Vagina (tissue), 2 donors: ENCODE results near the gene RAB6A. TPM values are rescaled to one million over a fixed set of nuclear protein-coding genes. Genes with fewer than 3 reads are reported as not detected.
A peak's percentile ranks its signal among the peaks of the same experiment; 100 is the strongest.

Experiments used
- DNase-seq, 2 donors: peaks; one replicate each; pipeline ENCODE4 v3.0.0-alpha.2; 2017; ENCODE audit errors: extremely low spot score in 2 of 2
- H3K27ac ChIP-seq: fragments of 200-600 bp; sonication (generic); one replicate; pipeline ENCODE4 v1.5.1; 2019
- H3K27me3 ChIP-seq: fragments of 200-600 bp; sonication (generic); one replicate; pipeline ENCODE4 v1.5.1; 2019
- H3K36me3 ChIP-seq, 2 donors: fragments of 200-600 bp; sonication (generic); one replicate each; pipeline ENCODE4 v1.5.1; 2017 to 2019
- H3K4me1 ChIP-seq: fragments of 200-600 bp; sonication (generic); one replicate; pipeline ENCODE4 v1.5.1; 2019
- H3K4me3 ChIP-seq, 2 donors: fragments of 200-600 bp; sonication (generic); 1 replicate in 1 of 2; 2 replicates in 1 of 2; pipeline ENCODE4 v1.5.1; 2016 to 2019
- H3K9me3 ChIP-seq: fragments of 200-600 bp; sonication (generic); one replicate; pipeline ENCODE4 v1.5.1; 2019
- POLR2A ChIP-seq, 2 donors: fragments of 450-650 bp; IDR thresholded peaks; one replicate each; pipeline ENCODE4 v1.6.1; 2017; ENCODE audit warnings: antibody characterized with exemption in 2 of 2, mild to moderate bottlenecking in 2 of 2, moderate library complexity in 2 of 2
- POLR2AphosphoS5 ChIP-seq, 2 donors: sonication (generic); formaldehyde crosslinking; IDR thresholded peaks; one replicate each; pipeline ENCODE4 v1.9.0; 2017; ENCODE audit warnings: antibody characterized with exemption in 2 of 2, mild to moderate bottlenecking in 2 of 2, low read depth in 1 of 2; ENCODE audit not compliant: insufficient read depth in 1 of 2
- intact Hi-C: fragments of 100-400 bp; cut with DNase I; formaldehyde crosslinking; loops from one replicate; pipeline ENCODE4 v1.15.1; 2023
- total RNA-seq: library from RNA; depleted of rRNA; stranded (reverse); fragments of >200 nt; gene quantifications from one replicate; pipeline ENCODE4 v1.2.3, GENCODE V29; 2016
- TF ChIP-seq, protein P1 (sequence below), 3 experiments: fragments of 450-650 bp in 2 of 3; fragments of 200-600 bp in 1 of 3; sonication (generic) in 1 of 3; IDR thresholded peaks; one replicate each; pipeline ENCODE4 v1.5.1; 2017 to 2019; ENCODE audit warnings: antibody characterized with exemption in 3 of 3, mild to moderate bottlenecking in 2 of 3, moderate library complexity in 2 of 3

Gene RAB6A
- total RNA-seq, 1 donor from 2014 or later = 148 TPM

DNA sequence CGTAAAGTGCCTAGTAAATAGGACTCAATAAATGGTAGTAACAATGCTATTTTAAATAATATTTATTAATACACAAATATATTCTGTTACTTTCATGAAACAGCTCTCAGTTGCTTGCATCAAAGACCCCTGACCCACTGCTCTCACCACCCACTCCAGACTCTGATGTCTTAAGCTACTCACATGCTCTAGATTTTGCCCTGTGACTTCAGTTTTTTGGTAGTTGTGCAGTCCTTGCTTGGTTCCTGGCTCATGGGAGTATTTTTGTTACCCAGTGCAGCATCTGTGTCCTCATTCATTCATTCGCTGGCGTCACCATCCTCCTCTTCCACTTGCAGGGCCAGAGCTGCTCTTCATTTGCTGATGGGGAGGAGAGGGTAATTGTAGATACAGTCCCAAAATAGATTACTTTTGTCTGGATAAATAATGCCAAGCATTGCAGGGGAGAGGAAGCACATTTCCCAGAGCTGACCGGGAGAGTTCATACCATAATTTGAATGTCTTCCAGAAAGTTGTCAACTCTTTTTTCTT, 39.5 kb upstream of the RAB6A start:
- no peak for DNase-seq
- intact Hi-C loops = no loop called here
- no peak overlapping the region for H3K27ac ChIP-seq
- no peaks in the 10 kb centered on the region for H3K9me3 ChIP-seq
- TF ChIP-seq, protein P1, sequence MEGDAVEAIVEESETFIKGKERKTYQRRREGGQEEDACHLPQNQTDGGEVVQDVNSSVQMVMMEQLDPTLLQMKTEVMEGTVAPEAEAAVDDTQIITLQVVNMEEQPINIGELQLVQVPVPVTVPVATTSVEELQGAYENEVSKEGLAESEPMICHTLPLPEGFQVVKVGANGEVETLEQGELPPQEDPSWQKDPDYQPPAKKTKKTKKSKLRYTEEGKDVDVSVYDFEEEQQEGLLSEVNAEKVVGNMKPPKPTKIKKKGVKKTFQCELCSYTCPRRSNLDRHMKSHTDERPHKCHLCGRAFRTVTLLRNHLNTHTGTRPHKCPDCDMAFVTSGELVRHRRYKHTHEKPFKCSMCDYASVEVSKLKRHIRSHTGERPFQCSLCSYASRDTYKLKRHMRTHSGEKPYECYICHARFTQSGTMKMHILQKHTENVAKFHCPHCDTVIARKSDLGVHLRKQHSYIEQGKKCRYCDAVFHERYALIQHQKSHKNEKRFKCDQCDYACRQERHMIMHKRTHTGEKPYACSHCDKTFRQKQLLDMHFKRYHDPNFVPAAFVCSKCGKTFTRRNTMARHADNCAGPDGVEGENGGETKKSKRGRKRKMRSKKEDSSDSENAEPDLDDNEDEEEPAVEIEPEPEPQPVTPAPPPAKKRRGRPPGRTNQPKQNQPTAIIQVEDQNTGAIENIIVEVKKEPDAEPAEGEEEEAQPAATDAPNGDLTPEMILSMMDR (IDR thresholded peaks at IDR 0.05) = no peak
- TF ChIP-seq POLR2A (IDR thresholded peaks at IDR 0.05) (no peak), POLR2AphosphoS5 (IDR thresholded peaks at IDR 0.05; ENCODE audit: insufficient read depth in 1 of 2, low read depth in 1 of 2) (no peak)
- H3K36me3 ChIP-seq = no peaks in the 10 kb centered on the region
- no peaks in the 10 kb centered on the region for H3K27me3 ChIP-seq
- H3K4me1 ChIP-seq = no peaks in the 10 kb centered on the region
- H3K4me3 ChIP-seq = no peak overlapping the region

DNA sequence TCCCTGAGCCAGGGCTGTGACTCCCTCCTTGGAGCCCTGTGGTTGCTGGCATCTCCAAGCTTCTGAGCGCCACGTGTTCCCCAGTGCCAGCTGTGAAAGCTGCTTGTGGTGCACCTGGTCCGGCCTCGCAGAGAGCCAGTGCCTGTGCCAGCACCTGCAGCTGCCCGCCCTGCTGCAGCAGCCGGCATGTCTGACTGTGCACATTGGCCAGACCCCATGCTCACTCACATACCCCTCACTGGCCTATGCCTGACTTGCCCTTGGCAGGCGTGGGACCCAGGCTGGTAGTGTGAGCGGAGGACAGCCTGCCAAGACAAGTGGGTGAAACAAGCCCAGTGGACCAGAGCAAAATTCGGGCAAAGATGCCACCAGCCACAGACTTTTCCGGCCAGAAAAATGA, 36.6 kb upstream of the RAB6A start:
- Histone ChIP-seq H3K27me3 (no peaks in the 10 kb centered on the region), H3K9me3 (no peaks in the 10 kb centered on the region), H3K4me1 (no peaks in the 10 kb centered on the region), H3K36me3 (no peaks in the 10 kb centered on the region), H3K27ac (no peak overlapping the region), H3K4me3 (no peak overlapping the region)
- TF ChIP-seq POLR2A (IDR thresholded peaks at IDR 0.05) = no peak
- TF ChIP-seq, protein P1 (IDR thresholded peaks at IDR 0.05) = no peak
- TF ChIP-seq POLR2AphosphoS5 (IDR thresholded peaks at IDR 0.05; ENCODE audit: insufficient read depth in 1 of 2, low read depth in 1 of 2) = no peak
- no peak for DNase-seq
- intact Hi-C loops = no loop called here

DNA sequence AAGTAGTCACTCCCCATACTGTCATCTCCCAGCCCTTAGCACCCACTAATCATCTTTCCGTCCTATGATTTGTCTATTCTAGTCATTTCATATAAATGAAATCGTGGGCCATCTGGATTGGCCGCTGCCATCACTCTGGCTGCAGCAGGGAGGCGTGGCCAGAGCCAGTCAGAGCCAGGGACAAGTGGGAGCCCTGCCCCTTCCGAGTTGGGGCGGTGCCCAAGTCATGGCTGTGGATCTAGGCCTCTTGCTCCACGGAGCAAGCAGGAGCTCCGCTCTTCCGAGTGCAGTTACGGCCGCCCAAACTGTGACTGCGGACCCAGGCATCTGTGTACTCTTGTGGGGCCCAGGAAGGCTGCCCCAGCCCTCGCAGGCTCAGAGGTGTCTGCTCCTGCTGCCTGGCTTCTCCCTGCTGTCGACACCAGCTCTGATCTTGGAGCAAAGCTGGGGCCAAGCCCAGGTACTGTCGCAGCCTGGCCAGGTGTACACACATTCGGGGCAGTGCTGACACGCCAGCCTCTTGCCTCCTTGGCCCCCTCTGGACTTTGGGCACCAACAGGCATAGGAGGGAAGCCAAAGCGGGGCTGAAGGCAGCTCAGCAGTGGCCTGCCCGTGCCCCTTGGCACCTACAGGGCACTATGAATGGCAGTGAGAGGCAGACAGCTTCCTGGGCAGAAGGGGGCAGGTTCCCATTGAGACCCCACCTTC, 35.2 kb upstream of the RAB6A start:
- TF ChIP-seq, protein P1 (IDR thresholded peaks at IDR 0.05) = no peak
- no peak for TF ChIP-seq POLR2AphosphoS5 (IDR thresholded peaks at IDR 0.05; ENCODE audit: insufficient read depth in 1 of 2, low read depth in 1 of 2)
- TF ChIP-seq POLR2A (IDR thresholded peaks at IDR 0.05) = no peak
- Histone ChIP-seq H3K9me3 (no peaks in the 10 kb centered on the region), H3K27ac (no peak overlapping the region), H3K4me1 (no peaks in the 10 kb centered on the region), H3K36me3 (no peaks in the 10 kb centered on the region), H3K4me3 (no peak overlapping the region), H3K27me3 (no peaks in the 10 kb centered on the region)
- DNase-seq = no peak
- intact Hi-C loops = no loop called here

DNA sequence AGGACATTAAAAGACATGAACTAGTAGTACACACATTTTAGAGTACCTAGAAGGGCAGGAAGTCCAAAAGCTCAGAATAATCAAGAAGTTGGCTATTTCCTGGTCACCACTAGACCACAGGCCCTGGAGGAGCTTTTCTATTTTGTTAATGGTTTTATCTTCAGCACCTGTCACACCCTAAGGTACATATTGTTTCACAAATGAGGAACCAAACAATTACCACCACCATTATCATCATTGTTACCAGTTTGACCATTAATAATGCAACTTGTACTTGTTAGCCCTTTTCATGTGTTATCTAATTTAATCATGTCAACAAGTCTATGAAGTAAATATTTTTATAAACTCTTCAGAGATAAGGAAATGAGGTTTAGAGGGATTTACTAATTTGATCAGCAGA, 31.7 kb upstream of the RAB6A start:
- intact Hi-C loops = no loop called here
- H3K36me3 ChIP-seq = no peaks in the 10 kb centered on the region
- TF ChIP-seq POLR2AphosphoS5 (IDR thresholded peaks at IDR 0.05; ENCODE audit: insufficient read depth in 1 of 2, low read depth in 1 of 2) (no peak), POLR2A (IDR thresholded peaks at IDR 0.05) (no peak)
- TF ChIP-seq, protein P1 (IDR thresholded peaks at IDR 0.05) = no peak
- peaks cover 10% of the 10 kb centered on the region for H3K4me1 ChIP-seq
- DNase-seq = no peak
- no peak overlapping the region for H3K27ac ChIP-seq
- H3K4me3 ChIP-seq = no peak overlapping the region
- no peaks in the 10 kb centered on the region for H3K9me3 ChIP-seq
- no peaks in the 10 kb centered on the region for H3K27me3 ChIP-seq

DNA sequence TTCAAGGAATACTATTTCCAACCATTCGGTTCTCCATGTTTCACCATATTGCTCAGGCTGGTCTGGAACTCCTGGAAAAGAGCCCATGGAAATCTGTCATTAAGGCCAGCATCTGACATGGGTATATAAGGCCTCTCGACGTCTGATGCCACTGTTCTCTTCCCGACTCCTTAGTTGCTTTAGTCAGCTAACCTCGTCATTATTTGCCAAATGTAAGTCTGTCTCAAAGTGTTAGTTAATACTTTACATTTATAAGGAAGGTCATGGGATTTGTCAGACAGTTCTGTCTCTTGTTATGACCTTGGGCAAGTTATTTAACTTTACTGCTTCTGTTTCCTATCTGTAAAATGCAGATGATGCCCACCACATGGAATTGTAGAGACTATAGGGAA, 28.4 kb upstream of the RAB6A start:
- Histone ChIP-seq H3K4me3 (no peak overlapping the region), H3K9me3 (no peaks in the 10 kb centered on the region), H3K27ac (peak overlapping the region; percentile 80), H3K27me3 (no peaks in the 10 kb centered on the region), H3K36me3 (no peaks in the 10 kb centered on the region), H3K4me1 (peaks cover 18% of the 10 kb centered on the region)
- intact Hi-C loops = no loop called here
- DNase-seq = no peak
- TF ChIP-seq POLR2A (IDR thresholded peaks at IDR 0.05) = no peak
- TF ChIP-seq POLR2AphosphoS5 (IDR thresholded peaks at IDR 0.05; ENCODE audit: insufficient read depth in 1 of 2, low read depth in 1 of 2) = no peak
- TF ChIP-seq, protein P1 (IDR thresholded peaks at IDR 0.05) = no peak
